Measurements from ENCODE around the gene NEURL3. TPM values are rescaled to one million over a fixed set of nuclear protein-coding genes. Genes with fewer than 3 reads are reported as not detected.

Gene NEURL3
- polyA plus RNA-seq, 1 experiment = not detected

- Histone ChIP-seq H3K9me3 (ENCODE audit: control insufficient read depth, insufficient read depth, low read length) (peaks cover 5% of the 10 kb centered on the region; the same call in 1 of the 2 replicates), H3K27ac (ENCODE audit: low read depth, low read length) (no peak overlapping the region), H3K27me3 (ENCODE audit: control insufficient read depth, insufficient read depth, low read length) (no peaks in the 10 kb centered on the region), H3K4me3 (ENCODE audit: low read depth, low read length) (no peak overlapping the region)
- ChIA-PET CTCF (no interaction called here), POLR2A (interaction anchor here (0.6 kb wide), 1 partner anchor 156 kb away, joined by 5 read pairs; no protein-coding TSS in a partner anchor)
- DNase-seq (ENCODE audit: low read depth, low spot score) = no peak
- TF ChIP-seq, protein P1, sequence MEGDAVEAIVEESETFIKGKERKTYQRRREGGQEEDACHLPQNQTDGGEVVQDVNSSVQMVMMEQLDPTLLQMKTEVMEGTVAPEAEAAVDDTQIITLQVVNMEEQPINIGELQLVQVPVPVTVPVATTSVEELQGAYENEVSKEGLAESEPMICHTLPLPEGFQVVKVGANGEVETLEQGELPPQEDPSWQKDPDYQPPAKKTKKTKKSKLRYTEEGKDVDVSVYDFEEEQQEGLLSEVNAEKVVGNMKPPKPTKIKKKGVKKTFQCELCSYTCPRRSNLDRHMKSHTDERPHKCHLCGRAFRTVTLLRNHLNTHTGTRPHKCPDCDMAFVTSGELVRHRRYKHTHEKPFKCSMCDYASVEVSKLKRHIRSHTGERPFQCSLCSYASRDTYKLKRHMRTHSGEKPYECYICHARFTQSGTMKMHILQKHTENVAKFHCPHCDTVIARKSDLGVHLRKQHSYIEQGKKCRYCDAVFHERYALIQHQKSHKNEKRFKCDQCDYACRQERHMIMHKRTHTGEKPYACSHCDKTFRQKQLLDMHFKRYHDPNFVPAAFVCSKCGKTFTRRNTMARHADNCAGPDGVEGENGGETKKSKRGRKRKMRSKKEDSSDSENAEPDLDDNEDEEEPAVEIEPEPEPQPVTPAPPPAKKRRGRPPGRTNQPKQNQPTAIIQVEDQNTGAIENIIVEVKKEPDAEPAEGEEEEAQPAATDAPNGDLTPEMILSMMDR (IDR thresholded peaks at IDR 0.05; ENCODE audit: low read depth, low read length) = no peak
Measured at GRCh38 chr2:96552315-96553175, 47.4 kb upstream of the NEURL3 start.

GRCh38 chr2:96551605-96552314 is 46.6 kb upstream of the NEURL3 start:
- ChIA-PET CTCF (no interaction called here), POLR2A (interaction anchor here (0.6 kb wide), 1 partner anchor 157 kb away, joined by 5 read pairs; no protein-coding TSS in a partner anchor)
- DNase-seq (ENCODE audit: low read depth, low spot score) = no peak
- Histone ChIP-seq H3K4me3 (ENCODE audit: low read depth, low read length) (no peak overlapping the region), H3K27me3 (ENCODE audit: control insufficient read depth, insufficient read depth, low read length) (no peaks in the 10 kb centered on the region), H3K27ac (ENCODE audit: low read depth, low read length) (no peak overlapping the region), H3K9me3 (ENCODE audit: control insufficient read depth, insufficient read depth, low read length) (peaks cover under 1% of the 10 kb centered on the region; the same call in 1 of the 2 replicates)
- TF ChIP-seq, protein P1 (IDR thresholded peaks at IDR 0.05; ENCODE audit: low read depth, low read length) = no peak

GRCh38 chr2:96550787-96551604 is 45.8 kb upstream of the NEURL3 start:
- POLR2A ChIA-PET = no interaction called here
- no peak for DNase-seq (ENCODE audit: low read depth, low spot score)
- Histone ChIP-seq H3K9me3 (ENCODE audit: control insufficient read depth, insufficient read depth, low read length) (no peaks in the 10 kb centered on the region), H3K27me3 (ENCODE audit: control insufficient read depth, insufficient read depth, low read length) (no peaks in the 10 kb centered on the region), H3K27ac (ENCODE audit: low read depth, low read length) (no peak overlapping the region), H3K4me3 (ENCODE audit: low read depth, low read length) (no peak overlapping the region)
- TF ChIP-seq, protein P1 (IDR thresholded peaks at IDR 0.05; ENCODE audit: low read depth, low read length) = no peak
- CTCF ChIA-PET = no interaction called here

- DNase-seq (ENCODE audit: low read depth, low spot score) = no peak
- Histone ChIP-seq H3K27ac (ENCODE audit: low read depth, low read length) (no peak overlapping the region), H3K27me3 (ENCODE audit: control insufficient read depth, insufficient read depth, low read length) (no peaks in the 10 kb centered on the region), H3K9me3 (ENCODE audit: control insufficient read depth, insufficient read depth, low read length) (no peaks in the 10 kb centered on the region), H3K4me3 (ENCODE audit: low read depth, low read length) (no peak overlapping the region)
- ChIA-PET CTCF (interaction anchor here (1.2 kb wide), 1 partner anchor 16 kb away, joined by 4 read pairs; no protein-coding TSS in a partner anchor), POLR2A (no interaction called here)
- TF ChIP-seq, protein P1 (IDR thresholded peaks at IDR 0.05; ENCODE audit: low read depth, low read length) = no peak
Measured at GRCh38 chr2:96549967-96550786, 45.0 kb upstream of the NEURL3 start.
